K562 (cell line): Measurements from ENCODE around the gene ERCC6. TPM values are rescaled to one million over a fixed set of nuclear protein-coding genes. Genes with fewer than 3 reads are reported as not detected.

ENCODE experiments used
- ARID3A ChIP-seq: IDR thresholded peaks from 2 replicates; pipeline ENCODE4 v1.6.1; 2012; ENCODE audit warnings: low read depth, low read length, improper control_type of control experiment, borderline replicate concordance
- ATF7 ChIP-seq: fragments of 450-650 bp; IDR thresholded peaks from 2 replicates; pipeline ENCODE4 v1.7.1; 2014; ENCODE audit warnings: mild to moderate bottlenecking, moderate library complexity
- BCL6 ChIP-seq: fragments of 250-450 bp; sonication (Bioruptor Pico); IDR thresholded peaks from 2 replicates; pipeline ENCODE4 v1.4.0; 2020
- C11orf30 ChIP-seq: fragments of 450-650 bp; IDR thresholded peaks from 2 replicates; pipeline ENCODE4 v1.6.1; 2016; ENCODE audit warnings: low read depth, mild to moderate bottlenecking
- GATAD2A ChIP-seq: fragments of 450-650 bp; IDR thresholded peaks from 2 replicates; pipeline ENCODE4 v1.6.1; 2017
- MEIS2 ChIP-seq: fragments of 450-650 bp; IDR thresholded peaks from 2 replicates; pipeline ENCODE4 v1.6.1; 2014; ENCODE audit warnings: mild to moderate bottlenecking; ENCODE audit not compliant: partially characterized antibody
- NCOA6 ChIP-seq: fragments of 450-650 bp; IDR thresholded peaks from 2 replicates; pipeline ENCODE4 v1.6.1; 2017; ENCODE audit warnings: mild to moderate bottlenecking
- PHF8 ChIP-seq: fragments of 200-600 bp; sonication (generic); IDR thresholded peaks from 2 replicates; pipeline ENCODE4 v1.6.1; 2012; ENCODE audit warnings: mixed run types, mild to moderate bottlenecking, inconsistent platforms, low read length, moderate library complexity, borderline replicate concordance
- SMARCC2 ChIP-seq: fragments of 450-650 bp; IDR thresholded peaks from 2 replicates; pipeline ENCODE4 v1.6.1; 2017; ENCODE audit warnings: antibody characterized with exemption, moderate library complexity, mild to moderate bottlenecking, low read depth
- STAT6 ChIP-seq: sonication (generic); formaldehyde crosslinking; IDR thresholded peaks from 2 replicates; pipeline ENCODE4 v1.8.1; 2023; ENCODE audit warnings: mild to moderate bottlenecking, missing genetic modification reagents
- ZFPM2 ChIP-seq: fragments of 250-450 bp; sonication (Bioruptor Pico); IDR thresholded peaks from 2 replicates; pipeline ENCODE4 v1.5.1; 2022; ENCODE audit warnings: mild to moderate bottlenecking
- ZNF407 ChIP-seq: fragments of 450-650 bp; IDR thresholded peaks from 2 replicates; pipeline ENCODE4 v1.6.1; 2016; ENCODE audit warnings: low read depth
- polyA plus RNA-seq, 8 experiments: library from polyadenylated mRNA; depleted of rRNA in 4 of 8; stranded (reverse) in 5 of 8; unstranded in 3 of 8; fragments of >200 nt; fragmentation: Nextera tagmentation in 2 of 8; fragmentation: Illumina TruSeq in 1 of 8; extraction: Ambion mirVana in 2 of 8; extraction: Trizol in 1 of 8; gene quantifications; 2 replicates each; pipeline versions ENCODE4 v1.2.1 to v1.2.3, GENCODE V29; 2011 to 2014; ENCODE audit warnings: inconsistent platforms in 1 of 8, missing spikeins in 1 of 8
- total RNA-seq, 7 experiments: library from RNA; depleted of rRNA in 6 of 7; stranded (reverse); fragments of >200 nt in 6 of 7; fragmentation: Illumina TruSeq in 2 of 7; extraction: Trizol in 2 of 7; gene quantifications; 2 replicates each; pipeline versions ENCODE4 v1.2.1 to v1.2.3, GENCODE V29; 2011 to 2021; ENCODE audit warnings: low replicate concordance in 1 of 7
- TF ChIP-seq, protein P1 (sequence below), 2 experiments: fragments of 450-650 bp; IDR thresholded peaks; 2 replicates each; pipeline ENCODE4 v1.6.1; 2018; ENCODE audit warnings: mild to moderate bottlenecking in 2 of 2, low read depth in 1 of 2; ENCODE audit not compliant: partially characterized antibody in 2 of 2

Gene ERCC6
- total and polyA plus RNA-seq, 9 of the 15 experiments (the other 6 are each of a cell fraction or from before 2014, with no cell fraction given) = 7.8 to 17.7 (median 11.8) TPM

- TF ChIP-seq ZNF407 = no peak
- no peak for TF ChIP-seq STAT6
- no peak for TF ChIP-seq PHF8
- no peak for TF ChIP-seq BCL6 (CRISPR knock-in tag)
- no peak for TF ChIP-seq ZFPM2 (CRISPR knock-in tag)
- TF ChIP-seq NCOA6 = no peak
- no peak for TF ChIP-seq ATF7
- TF ChIP-seq MEIS2 = peak; percentile 37
- TF ChIP-seq, protein P1, sequence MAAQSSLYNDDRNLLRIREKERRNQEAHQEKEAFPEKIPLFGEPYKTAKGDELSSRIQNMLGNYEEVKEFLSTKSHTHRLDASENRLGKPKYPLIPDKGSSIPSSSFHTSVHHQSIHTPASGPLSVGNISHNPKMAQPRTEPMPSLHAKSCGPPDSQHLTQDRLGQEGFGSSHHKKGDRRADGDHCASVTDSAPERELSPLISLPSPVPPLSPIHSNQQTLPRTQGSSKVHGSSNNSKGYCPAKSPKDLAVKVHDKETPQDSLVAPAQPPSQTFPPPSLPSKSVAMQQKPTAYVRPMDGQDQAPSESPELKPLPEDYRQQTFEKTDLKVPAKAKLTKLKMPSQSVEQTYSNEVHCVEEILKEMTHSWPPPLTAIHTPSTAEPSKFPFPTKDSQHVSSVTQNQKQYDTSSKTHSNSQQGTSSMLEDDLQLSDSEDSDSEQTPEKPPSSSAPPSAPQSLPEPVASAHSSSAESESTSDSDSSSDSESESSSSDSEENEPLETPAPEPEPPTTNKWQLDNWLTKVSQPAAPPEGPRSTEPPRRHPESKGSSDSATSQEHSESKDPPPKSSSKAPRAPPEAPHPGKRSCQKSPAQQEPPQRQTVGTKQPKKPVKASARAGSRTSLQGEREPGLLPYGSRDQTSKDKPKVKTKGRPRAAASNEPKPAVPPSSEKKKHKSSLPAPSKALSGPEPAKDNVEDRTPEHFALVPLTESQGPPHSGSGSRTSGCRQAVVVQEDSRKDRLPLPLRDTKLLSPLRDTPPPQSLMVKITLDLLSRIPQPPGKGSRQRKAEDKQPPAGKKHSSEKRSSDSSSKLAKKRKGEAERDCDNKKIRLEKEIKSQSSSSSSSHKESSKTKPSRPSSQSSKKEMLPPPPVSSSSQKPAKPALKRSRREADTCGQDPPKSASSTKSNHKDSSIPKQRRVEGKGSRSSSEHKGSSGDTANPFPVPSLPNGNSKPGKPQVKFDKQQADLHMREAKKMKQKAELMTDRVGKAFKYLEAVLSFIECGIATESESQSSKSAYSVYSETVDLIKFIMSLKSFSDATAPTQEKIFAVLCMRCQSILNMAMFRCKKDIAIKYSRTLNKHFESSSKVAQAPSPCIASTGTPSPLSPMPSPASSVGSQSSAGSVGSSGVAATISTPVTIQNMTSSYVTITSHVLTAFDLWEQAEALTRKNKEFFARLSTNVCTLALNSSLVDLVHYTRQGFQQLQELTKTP (IDR thresholded peaks at IDR 0.05; ENCODE audit: low read depth in 1 of 2, partially characterized antibody in 2 of 2) = no peak
- TF ChIP-seq SMARCC2 = no peak
- no peak for TF ChIP-seq C11orf30
- TF ChIP-seq GATAD2A = no peak
- no peak for TF ChIP-seq ARID3A
These were observed 3.4 kb upstream of the ERCC6 start (continued) for GRCh38 chr10:49542353-49542752.
